ENCODE measurements around the gene PEG3.

Gene PEG3

GRCh38 chr19:56806639-56807038, 33.9 kb downstream of the PEG3 start:
- DNase-seq = no peak
